DOHH2 (cell line): Measurements from ENCODE around the gene RAI1.

ENCODE experiments used
- EZH2phosphoT487 ChIP-seq: fragments of 200-600 bp; sonication (generic); IDR thresholded peaks from 2 replicates; pipeline ENCODE4 v1.6.1; 2017; ENCODE audit warnings: borderline replicate concordance, mild to moderate bottlenecking, antibody characterized with exemption, low read length, moderate library complexity, mixed read lengths
- TF ChIP-seq, protein P1 (sequence below): fragments of 200-600 bp; sonication (generic); IDR thresholded peaks from one replicate; pipeline ENCODE4 v1.5.1; 2014; ENCODE audit warnings: antibody characterized with exemption, mild to moderate bottlenecking, low read depth, low read length; ENCODE audit not compliant: poor library complexity, severe bottlenecking

DNA sequence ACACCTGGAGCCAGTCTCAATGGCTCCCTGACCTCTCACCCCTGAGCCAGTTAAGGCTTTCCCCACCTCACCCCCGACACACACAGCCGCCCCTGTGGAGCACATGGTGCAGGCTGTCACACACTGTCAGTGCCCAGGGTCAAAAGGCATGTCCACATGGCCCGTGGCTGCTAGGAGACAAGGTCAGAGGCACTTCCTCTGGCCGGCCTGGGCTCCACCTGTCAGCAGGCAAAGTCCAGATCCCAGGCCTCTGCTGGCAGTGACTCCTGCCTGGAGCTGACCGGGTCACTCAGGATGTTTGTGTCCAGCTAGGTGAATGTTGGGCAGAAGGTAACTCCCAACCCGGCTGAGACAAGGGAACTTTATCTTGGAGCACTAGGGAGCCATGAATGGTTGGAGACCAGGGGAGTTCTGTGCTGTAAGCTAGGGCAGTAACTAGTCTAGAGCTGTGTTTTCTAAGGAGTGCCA lies 149.5 kb downstream of the RAI1 start:
- TF ChIP-seq EZH2phosphoT487 = no peak
- TF ChIP-seq, protein P1, sequence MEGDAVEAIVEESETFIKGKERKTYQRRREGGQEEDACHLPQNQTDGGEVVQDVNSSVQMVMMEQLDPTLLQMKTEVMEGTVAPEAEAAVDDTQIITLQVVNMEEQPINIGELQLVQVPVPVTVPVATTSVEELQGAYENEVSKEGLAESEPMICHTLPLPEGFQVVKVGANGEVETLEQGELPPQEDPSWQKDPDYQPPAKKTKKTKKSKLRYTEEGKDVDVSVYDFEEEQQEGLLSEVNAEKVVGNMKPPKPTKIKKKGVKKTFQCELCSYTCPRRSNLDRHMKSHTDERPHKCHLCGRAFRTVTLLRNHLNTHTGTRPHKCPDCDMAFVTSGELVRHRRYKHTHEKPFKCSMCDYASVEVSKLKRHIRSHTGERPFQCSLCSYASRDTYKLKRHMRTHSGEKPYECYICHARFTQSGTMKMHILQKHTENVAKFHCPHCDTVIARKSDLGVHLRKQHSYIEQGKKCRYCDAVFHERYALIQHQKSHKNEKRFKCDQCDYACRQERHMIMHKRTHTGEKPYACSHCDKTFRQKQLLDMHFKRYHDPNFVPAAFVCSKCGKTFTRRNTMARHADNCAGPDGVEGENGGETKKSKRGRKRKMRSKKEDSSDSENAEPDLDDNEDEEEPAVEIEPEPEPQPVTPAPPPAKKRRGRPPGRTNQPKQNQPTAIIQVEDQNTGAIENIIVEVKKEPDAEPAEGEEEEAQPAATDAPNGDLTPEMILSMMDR = no peak
